Stimulated activated CD8-positive, alpha-beta memory T cell treated with anti-CD3 and anti-CD28 coated beads, Interleukin-12 subunit alpha, Interleukin-12 subunit beta, amount 100 ng/mL, for 4 hours (primary cell): ENCODE measurements around the gene PROCA1.
A peak's percentile ranks its signal among the peaks of the same experiment; 100 is the strongest.
"Not testable (repeated sequence)": the region's sequence is repeated elsewhere in the genome, so short reads cannot be mapped to it uniquely, and the experiment has no call there.

Experiments
- DNase-seq: peaks from one replicate; pipeline ENCODE4 v3.0.0-alpha.2; 2020; ENCODE audit warnings: low read depth

The PROCA1 gene

DNA sequence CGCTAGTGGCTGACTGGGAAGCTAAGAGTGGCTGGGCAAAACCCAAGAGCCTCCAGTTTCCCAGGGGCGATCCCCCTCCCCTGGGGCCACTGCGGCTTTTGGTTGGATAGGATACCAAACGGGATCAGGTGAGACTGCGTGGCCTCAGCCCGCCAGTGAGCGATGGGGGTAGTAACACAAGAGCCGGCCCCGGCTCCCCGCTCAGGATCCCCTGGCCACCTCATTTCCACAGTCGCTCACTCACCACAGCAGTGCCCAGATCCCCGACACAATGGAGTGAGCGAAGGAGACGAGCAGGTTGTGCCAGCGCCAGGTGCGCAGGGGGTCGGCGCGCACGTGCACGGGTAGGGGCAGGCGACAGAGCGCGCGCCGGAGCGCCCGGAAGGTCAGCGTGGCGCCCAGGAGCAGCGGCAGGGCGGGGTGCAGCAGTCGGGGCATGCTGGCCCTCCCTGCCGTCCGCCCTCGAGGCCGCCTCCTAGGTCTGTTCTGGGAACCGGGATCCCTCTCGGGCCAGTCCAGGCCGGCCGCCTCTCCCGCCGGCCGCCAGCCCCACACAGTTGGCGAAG, 14.1 kb upstream of the PROCA1 start:
- no peak for DNase-seq

DNA sequence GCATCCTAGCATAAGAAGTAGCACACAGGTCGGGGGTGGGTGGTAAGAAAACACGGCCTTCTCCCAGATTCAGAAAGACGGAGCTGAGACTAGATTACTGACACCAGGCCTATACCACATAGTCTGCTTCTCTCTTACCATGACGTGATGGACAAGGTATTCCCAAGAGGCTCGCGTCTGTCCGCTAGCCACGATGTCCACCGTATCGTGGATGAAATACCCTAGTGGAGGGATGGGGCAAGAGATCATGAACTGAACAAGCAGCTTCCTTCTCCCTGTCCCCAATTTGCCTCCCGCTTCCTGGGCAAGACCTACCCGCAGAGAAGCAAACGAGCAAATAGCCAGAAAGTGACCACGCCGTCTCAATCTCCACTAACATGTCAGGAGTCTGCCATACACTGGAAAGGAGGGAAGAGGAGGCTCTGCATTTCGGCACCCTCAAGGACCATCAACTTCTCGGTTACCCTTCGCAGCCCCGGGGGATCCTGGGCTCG, 13.5 kb upstream of the PROCA1 start:
- no peak for DNase-seq

DNA sequence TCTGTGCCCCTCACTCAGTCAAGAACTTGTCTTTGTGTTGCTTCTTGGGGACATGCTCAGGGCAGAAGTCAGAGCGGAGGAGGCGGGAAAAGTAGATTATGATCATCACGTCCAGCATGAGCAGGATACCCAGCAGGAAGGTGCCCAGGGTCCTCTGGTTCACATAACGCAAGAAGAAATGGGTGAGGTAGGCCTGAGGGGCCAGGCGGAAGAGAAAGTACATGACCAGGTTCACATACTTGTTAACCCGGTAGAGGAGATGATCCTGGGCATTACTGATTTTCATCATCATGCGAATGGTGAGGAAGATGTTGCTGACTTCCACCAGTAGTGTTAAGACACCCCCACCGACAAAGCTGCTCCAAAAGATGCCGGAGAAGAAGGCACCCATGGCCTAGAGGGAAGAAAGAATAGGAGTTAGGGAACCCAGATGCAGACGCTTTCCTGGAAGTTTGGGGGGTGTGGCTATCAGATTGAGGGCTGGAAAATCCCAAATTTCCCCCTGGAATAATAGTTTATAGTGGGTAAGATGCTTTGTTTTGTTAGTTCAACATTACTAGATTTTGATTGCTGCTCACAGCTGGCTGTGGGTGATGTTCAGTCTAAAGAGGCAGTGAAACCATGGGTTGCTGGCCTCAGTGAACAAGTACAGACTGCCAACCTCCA, 12.9 kb upstream of the PROCA1 start:
- DNase-seq, result no peak

DNA sequence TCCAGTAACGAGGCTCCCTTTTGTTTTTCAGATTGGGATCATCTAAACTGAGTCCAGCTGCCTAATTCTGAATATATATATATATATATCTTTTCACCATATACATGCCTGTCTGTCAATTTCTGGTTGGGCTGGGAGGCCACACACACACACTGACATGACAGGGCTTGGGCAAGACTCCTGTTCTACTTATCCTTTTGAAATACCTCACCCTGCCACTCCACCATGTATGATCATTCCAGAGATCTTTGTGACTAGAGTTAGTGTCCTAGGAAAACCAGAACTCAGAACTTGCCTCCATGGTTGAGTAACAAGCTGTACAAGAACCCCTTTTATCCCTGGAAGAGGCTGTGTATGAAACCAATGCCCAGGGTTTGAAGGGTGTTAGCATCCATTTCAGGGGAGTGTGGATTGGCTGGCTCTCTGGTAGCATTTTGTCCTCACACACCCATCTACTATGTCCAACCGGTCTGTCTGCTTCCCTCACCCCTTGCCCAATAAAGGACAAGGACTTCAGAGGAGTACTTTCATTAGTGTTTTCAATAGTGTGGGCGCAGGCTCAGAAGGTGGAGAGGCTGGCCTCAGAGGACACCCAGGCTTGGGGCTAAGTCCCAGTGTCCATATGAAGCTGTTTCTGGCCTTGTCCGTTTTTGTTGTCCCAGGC, 12.3 kb upstream of the PROCA1 start:
- not testable (repeated sequence) for DNase-seq

DNA sequence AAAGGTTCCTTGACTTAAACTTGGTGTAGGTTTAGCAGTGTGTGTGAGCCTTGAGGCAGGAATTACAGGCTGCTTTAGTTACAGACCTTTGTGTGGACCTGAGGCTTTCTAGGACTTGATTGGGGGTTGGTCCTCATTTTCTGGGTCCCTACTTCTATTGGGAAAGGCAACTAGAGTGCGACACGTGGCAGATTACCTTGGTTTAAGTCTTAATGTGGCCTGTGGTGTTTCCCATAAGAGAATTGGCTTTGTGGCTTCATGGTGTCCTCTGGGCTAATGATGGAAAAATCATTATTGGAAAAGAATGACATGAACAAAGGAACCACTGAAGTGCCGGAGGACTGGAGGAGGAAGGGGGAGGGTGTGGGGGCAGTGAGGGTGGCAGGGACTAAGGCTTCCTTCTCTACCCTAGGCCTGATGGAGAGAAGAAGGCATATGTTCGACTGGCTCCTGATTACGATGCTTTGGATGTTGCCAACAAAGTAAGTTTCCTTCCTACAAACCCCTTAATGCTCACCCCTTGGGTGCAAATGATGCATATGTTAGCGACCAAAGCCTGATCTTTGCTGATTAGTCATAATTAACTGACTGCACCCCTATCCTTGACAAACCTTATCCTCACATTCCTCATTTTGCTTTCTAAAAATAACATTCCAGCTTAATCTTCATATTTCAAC, 11.6 kb upstream of the PROCA1 start:
- no peak for DNase-seq

DNA sequence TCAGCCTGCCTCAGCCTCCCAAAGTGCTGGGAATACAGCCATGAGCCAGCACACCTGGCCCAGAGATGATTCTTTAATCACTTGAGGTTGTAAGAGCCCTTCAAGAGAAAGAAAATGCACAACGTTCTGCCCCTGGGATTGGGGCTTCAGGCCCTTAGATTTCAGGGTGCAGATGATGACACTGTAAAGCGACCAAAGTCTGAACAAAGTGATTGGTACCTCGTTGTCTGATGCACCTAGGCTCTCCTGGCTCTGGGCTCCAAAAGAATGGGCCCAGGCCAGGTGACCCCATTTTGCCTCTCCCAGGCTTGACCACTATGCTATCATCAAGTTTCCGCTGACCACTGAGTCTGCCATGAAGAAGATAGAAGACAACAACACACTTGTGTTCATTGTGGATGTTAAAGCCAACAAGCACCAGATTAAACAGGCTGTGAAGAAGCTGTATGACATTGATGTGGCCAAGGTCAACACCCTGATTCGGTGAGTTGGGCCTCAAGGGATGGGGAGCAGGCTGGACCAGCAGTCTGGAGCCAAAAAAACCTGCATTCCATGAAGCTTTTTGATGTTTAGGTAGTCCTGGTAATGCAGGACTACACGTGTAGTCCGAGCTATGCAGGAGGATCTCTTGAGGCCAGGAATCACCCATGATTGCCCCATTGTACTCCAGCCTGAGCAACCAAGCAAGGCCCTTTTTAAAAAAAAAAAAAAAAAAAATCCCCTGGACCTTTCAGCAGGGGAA, 10.9 kb upstream of the PROCA1 start:
- DNase-seq, result no peak

DNA sequence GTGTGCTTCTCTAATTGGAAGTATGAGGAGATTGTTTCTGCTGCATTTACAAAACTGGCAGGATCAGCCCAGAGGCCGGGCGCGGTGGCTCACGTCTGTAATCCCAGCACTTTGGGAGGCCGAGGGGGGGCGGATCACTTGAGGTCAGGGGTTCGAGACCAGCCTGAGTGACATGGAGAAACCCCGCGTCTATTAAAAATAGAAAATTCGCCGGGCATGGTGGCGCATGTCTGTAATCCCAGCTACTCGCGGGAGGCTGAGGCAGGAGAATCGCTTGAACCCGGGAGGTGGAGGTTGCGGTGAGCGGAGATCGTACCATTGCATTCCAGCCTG, 9.3 kb upstream of the PROCA1 start:
- DNase-seq, result not testable (repeated sequence)

DNA sequence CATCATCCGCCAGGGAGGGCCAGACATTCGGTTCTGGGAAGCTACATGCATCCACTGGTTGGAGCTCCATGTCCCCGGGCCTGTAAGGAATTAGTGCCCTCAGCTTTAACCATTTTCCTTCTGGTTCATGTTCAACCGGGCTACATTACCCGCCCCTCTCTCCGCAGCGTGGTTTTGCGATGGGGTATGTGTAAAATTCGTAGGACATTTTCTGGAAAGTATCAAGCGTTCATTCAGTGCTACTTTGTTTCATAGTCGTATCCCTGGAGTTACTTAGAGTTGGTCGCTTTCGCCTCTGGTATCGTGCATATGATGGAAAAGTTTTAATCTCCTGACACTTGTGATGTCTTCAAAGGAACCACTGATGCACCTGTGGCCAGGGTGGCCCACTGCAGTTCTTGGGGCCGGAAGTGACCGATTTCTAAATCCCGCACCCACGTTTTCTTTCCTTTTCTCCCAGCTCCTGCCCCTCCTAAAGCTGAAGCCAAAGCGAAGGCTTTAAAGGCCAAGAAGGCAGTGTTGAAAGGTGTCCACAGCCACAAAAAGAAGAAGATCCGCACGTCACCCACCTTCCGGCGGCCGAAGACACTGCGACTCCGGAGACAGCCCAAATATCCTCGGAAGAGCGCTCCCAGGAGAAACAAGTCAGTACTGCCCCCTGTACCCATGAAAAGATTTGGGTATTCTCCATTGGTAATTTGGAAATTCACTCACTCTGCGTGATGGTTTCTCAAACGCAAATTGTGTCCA, 8.7 kb upstream of the PROCA1 start:
- no peak for DNase-seq

DNA sequence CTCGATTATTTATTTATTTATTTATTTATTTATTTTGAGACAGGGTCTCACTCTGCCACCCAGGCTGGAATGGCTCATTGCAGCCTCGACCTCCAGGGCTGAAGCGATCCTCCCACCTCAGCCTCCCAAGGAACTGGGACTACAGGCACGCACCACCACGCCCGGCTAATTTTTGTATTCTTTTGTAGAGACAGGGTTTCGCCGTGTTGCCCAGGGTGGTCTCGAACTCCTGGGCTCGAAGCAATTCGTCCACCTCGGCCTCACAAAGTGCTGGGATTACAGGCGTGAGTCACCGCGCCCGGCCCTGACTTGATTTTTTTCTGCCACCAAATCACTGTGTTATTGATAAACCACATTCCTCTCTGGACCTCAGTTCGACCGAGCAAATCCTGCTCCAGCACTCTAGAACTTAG, 7.3 kb upstream of the PROCA1 start:
- no peak for DNase-seq

DNA sequence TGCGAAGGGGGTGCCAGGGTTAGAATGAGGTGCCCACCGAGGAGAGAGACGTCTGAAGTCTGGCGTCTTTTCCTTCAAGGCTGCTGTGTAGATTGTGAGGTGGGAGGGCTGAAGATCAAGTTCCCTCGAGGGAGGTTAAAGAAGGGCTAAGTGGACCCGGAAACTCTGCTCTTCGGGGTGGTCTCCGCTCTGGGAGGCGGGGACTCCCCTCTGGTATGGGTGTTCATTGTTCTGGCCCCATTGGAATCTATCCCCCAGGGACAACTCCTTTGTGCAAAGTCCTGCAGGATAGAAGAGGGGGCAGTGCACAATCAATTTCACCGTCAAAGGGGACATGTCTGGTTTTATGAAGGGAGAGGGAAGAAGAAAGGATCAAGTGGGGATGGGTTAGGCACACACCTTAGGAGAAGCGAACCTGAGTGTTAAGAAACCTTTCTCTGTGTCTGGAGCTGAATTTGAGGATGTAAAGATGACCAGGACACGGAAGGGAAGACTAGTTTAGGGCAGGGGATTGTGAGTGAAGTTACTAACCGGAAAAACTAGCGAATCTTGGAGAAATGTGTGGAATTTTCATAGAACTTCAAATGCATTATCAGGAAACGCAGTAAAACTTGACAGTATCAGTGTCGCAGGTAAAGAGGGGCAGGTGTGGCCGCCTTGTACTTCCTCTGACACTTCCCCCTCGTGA, 6.8 kb upstream of the PROCA1 start:
- no peak for DNase-seq

DNA sequence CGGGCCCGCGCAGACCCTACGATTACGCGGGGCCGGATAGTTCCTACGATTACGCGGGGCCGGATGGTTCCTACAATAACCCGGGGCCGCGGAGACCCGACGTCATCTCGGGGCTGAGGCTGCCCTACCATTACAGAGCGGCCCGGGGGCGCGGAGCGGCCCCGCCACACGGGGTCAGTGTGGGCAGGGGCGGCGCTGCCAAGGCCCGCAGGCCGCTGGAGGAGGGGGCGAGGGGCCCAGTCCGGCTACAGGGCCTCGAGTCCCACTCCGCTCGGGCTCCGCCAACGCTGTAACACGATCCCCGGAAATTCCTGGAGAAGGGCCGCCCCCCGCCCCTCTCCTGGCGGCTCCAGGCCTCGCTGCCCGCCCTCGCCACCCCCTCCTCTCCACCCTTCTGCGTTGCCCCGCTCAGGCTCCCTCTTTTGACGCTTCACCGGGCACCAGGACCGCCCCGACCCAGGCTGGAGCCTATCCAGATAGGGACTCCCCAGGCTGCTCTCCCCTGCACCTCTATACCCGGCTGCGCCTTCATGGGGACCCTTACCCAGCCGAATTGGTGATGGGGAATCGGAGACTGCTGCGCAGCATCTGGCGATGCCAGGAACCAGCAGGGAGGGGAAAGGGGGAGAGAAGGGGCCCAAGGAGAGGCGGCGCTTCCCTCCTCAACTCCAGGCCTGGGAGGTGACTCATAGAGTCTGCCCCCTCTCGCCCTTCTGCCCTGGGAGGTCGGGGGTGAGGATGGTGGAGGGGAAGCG, 6.1 kb upstream of the PROCA1 start, which contains the start of gene RAB34:
Gene RAB34, minus strand, starts transcription at position 291 of the 755 bp plus-strand sequence. CDS start 602 bp downstream, outside the sequence.
- DNase-seq, result no peak

DNA sequence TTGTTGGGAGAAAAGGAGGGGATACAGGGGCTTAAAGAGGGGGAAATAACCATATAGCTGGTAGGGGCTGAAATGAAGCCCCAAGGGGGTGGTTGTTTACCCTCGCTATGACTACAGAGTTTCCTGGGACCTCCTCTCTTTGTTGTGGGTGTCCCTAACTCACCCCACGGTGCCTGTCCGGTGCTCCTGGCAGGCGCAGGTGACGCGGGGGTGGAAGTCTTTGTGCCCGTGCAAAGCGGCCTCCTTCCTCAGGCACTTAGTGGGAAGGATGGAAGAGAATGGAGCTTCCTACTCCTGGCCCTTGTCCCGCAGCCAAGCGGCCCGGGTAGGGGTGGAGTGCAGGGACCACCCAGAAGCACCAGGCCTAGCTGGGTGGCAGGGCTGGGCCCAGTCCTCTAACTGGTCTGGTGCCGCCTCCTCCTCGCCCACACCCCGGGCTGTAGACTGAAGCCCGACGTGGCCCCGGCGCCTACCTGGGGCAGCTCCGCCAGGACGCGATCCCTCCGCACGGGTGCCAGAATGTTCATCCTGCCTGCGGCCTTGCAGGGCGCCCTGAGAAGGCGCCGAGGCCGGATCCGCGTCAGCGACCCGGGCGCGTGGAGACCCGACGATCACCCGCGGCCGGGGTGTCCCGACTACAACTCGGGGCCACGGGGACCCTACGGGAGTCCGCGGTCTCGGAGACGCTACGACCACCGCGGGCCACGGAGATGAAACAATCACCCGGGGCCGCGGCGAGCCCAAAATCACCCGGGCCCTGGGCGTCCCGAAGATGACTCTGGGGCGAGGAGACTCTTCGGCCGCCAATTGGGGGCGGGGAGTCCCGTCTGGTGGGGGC, 5.3 kb upstream of the PROCA1 start:
- DNase-seq, result no peak

DNA sequence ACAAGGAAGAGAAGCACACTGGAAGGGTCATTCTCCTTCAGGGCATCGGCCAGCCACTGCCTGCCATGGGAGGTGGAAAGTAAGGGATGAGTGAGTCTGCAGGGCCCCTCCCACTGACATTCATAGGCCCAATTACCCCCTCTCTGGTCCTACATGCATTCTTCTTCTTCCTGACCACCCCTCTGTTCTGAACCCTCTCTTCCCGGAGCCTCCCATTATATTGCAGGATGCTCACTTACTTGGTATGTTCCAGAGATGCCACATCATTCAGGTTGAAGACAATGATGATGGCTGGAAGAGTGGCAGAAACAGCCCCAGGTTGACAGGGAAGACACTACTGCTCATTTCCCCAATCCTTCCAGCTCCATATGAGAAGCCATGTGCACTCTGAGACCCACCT, 3.5 kb upstream of the PROCA1 start:
- no peak for DNase-seq

DNA sequence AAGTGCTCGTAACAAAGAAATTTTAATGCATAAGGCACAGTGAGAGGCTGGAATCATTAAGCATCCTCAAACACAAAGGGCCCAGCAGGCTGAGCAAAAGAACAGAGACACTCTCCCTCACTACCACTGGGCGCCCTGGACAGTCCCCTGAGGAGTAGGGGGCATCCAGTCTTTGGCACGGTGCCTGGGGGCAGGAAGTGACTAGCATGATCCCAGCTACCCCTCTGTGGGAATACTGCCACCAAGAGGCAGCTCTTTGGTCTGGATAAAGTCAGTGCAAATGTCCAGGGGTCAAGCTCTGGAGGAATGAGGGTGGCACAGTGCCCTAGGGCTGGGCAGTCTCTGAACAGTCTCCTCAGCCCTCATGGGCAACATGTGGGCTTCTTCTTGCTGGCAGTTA, 2.6 kb upstream of the PROCA1 start:
- no peak for DNase-seq

DNA sequence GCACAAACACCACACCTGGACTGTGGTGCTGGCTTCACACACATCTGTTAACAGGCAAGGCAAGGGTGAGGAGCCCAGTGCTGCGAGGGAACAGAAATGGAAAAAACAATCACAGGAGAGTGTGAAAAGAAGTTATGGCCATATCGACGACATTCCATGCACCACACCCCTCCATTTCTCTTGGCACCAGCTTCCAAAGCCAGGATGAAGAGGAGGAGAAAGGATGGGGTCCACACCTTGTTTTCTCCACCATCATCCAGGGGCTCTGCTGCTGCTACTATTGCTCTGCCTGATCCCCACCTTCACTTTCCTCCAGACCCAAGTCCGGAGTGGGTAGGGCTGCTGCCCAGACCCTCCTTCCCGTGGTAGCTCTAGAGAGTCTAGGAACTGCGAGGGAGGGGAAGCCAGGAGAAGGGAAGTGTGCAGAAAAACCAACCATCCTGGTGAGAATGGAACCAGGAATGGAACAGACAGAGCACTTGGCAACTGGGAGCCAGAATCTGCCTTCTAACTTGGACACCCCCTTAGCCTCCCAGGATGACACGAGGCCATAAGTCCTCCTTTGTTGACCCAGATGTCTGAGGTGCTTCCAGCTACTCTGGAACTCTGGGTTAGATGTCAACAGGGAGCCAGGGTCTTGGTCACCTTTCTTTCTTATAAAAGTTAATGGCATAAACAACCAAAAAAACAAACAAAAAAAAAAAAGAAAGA, 1.2 kb upstream of the PROCA1 start:
- no peak for DNase-seq

DNA sequence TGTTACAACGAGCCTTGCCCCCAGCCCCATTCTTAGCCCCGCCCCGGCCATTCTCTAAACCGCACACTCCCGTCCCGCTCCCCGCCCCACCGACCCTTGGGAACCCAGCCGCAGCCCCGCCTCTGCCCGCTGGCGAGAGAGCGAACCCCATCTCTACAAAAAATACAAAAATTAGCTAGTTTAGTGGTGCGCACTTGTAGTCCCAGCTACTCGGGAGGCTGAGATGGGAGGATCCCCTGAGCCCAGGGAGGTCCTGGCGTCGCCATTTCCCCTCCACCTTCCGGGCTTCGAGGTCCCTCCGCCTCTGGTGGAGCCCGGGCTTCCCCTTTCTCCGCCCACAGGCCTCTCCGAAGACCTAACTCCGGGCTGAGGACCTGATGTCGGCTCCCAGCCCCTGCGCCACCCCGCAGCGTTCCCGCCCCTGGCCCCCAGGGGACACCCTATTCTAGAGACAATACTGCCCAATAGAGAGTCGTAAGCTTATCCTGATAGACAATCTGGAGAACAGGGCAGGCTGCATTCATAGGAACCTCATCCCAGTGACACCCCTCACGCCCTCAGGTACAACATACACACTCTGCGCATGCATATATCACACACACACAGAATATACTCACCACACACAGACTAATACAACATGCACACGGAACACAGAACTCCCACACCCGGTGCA, 480 bp upstream of the PROCA1 start:
- DNase-seq, result no peak

DNA sequence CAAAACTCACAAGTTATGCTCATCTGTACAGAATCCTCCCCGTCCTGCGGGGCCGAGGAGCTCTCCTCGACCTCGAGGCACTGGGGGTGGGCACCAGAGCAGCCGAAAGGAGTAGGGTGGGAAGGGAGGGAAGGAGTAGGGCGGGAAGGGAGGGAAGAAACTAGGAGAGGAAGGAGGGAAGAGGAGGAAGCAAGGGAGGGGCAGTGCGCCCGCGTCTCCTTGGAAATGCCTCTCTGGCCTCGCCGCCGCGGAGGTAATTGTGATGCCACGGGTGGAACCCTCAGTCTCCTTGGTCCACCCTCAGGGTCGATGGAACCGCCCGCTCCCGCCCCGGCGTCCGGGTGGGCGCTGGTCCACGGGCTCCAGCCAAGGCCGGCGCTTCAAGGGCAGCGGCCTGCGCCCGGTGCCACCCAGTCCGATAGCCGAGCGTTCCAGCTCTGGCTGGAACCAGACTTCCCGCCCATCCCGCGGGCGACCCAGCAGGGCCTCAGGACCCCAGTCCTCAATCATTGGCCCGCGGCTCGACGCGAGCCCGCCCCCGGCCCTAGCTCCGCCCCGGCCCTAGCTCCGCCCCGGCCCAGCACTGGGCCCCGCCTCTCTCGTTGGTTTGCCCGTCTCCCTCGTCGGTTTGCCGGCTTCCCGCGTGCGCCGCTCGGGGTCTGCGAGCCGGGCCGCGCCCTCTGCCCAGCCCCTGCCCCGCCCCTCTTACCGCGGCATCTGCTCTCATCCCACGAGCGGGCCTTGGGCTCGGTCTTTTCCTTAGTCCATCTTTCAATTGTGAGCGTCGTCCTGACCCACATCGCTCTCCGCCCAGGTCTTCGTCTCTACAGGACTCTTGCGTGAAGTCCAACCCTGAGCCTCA, 596 bp downstream of the PROCA1 start:
- peak; percentile 74 for DNase-seq
